ENCODE data around the gene PCSK5. TPM values are rescaled to one million over a fixed set of nuclear protein-coding genes. Genes with fewer than 3 reads are reported as not detected.

Gene PCSK5
- total RNA-seq, 2 experiments from 2014 or later: 0.76 TPM; not detected in 1

DNA sequence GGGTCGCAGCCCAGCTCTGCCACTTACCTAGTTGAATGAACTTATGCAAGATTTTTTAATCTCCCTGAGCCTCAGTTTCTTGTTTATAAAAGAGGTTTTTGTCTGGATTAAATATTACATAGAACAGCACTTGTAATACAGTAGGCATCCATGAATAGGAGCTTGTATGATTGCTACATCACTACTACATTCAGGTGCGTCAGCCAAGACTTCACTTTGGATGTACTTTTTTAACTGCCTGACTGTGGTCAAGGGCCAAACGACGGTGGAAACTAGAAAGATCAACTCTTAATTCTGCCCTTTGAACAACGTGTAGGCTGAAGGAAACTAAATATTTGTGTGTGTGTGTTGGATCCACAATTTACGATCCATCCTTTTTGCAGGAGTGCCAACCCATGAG, 330.9 kb downstream of the PCSK5 start:
- H3K36me3 ChIP-seq (ENCODE audit: insufficient read depth, low read length): no peaks in the 10 kb centered on the region
- CTCF ChIA-PET (ENCODE audit: unreplicated experiment): no interaction called here
- H3K4me2 ChIP-seq (ENCODE audit: low read length): no peak overlapping the region
- no TSS peak for BruUV-seq (replicated peaks)
- no peaks in the 10 kb centered on the region for H3K79me2 ChIP-seq (ENCODE audit: insufficient read depth, low read depth, low read length)
- no peak overlapping the region for H2AFZ ChIP-seq (ENCODE audit: low read length)
- H3K27ac ChIP-seq (ENCODE audit: low read depth, low read length, poor library complexity, severe bottlenecking): no peak overlapping the region
- intact Hi-C loops (cut with micrococcal nuclease; ENCODE audit: unreplicated experiment): no loop called here
- H3K4me3 ChIP-seq (ENCODE audit: low read depth, low read length, poor library complexity, severe bottlenecking): no peak overlapping the region
- no peak for DNase-seq (ENCODE audit: low spot score)
- POLR2A ChIA-PET: no interaction called here
- no peaks in the 10 kb centered on the region for H3K9me3 ChIP-seq (ENCODE audit: low read length)
- H3K9me2 ChIP-seq (ENCODE audit: insufficient read depth, low read length): no peaks in the 10 kb centered on the region
- no peak for TF ChIP-seq EZH2phosphoT487 (IDR thresholded peaks at IDR 0.05; ENCODE audit: borderline replicate concordance, low read depth, low read length)
- TF ChIP-seq, protein P1, sequence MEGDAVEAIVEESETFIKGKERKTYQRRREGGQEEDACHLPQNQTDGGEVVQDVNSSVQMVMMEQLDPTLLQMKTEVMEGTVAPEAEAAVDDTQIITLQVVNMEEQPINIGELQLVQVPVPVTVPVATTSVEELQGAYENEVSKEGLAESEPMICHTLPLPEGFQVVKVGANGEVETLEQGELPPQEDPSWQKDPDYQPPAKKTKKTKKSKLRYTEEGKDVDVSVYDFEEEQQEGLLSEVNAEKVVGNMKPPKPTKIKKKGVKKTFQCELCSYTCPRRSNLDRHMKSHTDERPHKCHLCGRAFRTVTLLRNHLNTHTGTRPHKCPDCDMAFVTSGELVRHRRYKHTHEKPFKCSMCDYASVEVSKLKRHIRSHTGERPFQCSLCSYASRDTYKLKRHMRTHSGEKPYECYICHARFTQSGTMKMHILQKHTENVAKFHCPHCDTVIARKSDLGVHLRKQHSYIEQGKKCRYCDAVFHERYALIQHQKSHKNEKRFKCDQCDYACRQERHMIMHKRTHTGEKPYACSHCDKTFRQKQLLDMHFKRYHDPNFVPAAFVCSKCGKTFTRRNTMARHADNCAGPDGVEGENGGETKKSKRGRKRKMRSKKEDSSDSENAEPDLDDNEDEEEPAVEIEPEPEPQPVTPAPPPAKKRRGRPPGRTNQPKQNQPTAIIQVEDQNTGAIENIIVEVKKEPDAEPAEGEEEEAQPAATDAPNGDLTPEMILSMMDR (conservative IDR thresholded peaks at IDR 0.05; ENCODE audit: low read length): no peak
- H4K20me1 ChIP-seq (ENCODE audit: insufficient read depth, low read length): no peaks in the 10 kb centered on the region
- no peaks in the 10 kb centered on the region for H3K4me1 ChIP-seq (ENCODE audit: insufficient read depth, low read length, poor library complexity, severe bottlenecking)

DNA sequence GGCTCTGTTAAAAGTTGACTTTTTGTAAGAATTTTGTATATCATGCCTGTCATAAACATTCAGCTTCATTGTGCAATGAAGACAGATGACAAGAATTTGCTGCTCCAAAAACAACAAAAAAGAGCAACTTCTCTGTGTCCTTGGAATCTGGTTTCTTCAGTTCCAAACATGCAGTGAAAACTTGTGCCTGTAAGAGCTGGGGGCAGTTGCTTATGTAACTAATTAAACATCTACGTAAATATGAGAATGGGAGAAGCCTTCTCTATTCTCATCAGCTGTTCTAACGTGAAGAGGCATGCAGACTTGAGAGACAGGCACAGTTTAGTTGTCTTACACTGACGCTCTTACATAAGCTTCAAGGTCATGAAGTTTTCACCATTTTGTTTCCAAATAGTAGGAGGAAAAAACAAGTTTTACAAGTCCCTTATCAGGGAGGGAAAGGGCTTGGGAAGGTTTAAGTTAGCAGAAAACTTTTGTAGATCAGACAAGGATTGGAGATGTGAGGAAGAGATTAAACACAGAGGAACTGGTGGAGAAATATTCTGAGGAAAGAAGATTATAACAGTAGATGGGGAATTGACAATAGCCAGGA, 333.4 kb downstream of the PCSK5 start:
- no TSS peak for BruUV-seq (replicated peaks)
- H4K20me1 ChIP-seq (ENCODE audit: insufficient read depth, low read length): no peaks in the 10 kb centered on the region
- DNase-seq (ENCODE audit: low spot score): no peak
- no peak overlapping the region for H3K4me3 ChIP-seq (ENCODE audit: low read depth, low read length, poor library complexity, severe bottlenecking)
- H3K36me3 ChIP-seq (ENCODE audit: insufficient read depth, low read length): no peaks in the 10 kb centered on the region
- no peaks in the 10 kb centered on the region for H3K4me1 ChIP-seq (ENCODE audit: insufficient read depth, low read length, poor library complexity, severe bottlenecking)
- no peaks in the 10 kb centered on the region for H3K9me3 ChIP-seq (ENCODE audit: low read length)
- H3K79me2 ChIP-seq (ENCODE audit: insufficient read depth, low read depth, low read length): no peaks in the 10 kb centered on the region
- no peak overlapping the region for H3K4me2 ChIP-seq (ENCODE audit: low read length)
- H3K27ac ChIP-seq (ENCODE audit: low read depth, low read length, poor library complexity, severe bottlenecking): no peak overlapping the region
- ChIA-PET CTCF (ENCODE audit: unreplicated experiment) (no interaction called here), POLR2A (interaction anchor here (0.7 to 1.0 kb wide), 3 partner anchors 12 to 184 kb away, joined by 3 to 4 read pairs (median 3); no protein-coding TSS in a partner anchor)
- intact Hi-C loops (cut with micrococcal nuclease; ENCODE audit: unreplicated experiment): no loop called here
- H3K9me2 ChIP-seq (ENCODE audit: insufficient read depth, low read length): no peaks in the 10 kb centered on the region
- TF ChIP-seq, protein P1 (conservative IDR thresholded peaks at IDR 0.05; ENCODE audit: low read length): no peak
- TF ChIP-seq EZH2phosphoT487 (IDR thresholded peaks at IDR 0.05; ENCODE audit: borderline replicate concordance, low read depth, low read length): no peak
- H2AFZ ChIP-seq (ENCODE audit: low read length): no peak overlapping the region

DNA sequence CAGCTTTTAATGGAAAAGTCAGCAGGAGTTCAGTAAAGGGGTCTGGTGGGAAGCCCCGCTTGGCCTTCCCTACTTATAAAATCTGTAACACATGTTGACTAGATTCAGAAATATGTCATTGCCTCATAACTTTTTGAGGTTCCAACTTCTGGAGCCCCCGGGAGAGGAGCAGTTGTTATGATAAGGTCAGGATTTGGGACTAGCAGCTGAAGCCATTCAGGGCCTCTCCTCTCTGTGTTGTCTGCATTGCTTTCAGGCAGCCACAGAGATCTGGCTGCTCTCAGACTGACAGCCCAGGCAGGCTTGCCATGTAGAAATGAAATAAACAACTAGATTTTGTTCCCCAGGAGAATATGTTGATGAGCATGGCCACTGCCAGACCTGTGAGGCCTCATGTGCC, 336.7 kb downstream of the PCSK5 start:
- Histone ChIP-seq H4K20me1 (ENCODE audit: insufficient read depth, low read length) (no peaks in the 10 kb centered on the region), H3K9me2 (ENCODE audit: insufficient read depth, low read length) (no peaks in the 10 kb centered on the region), H3K79me2 (ENCODE audit: insufficient read depth, low read depth, low read length) (no peaks in the 10 kb centered on the region), H3K4me3 (ENCODE audit: low read depth, low read length, poor library complexity, severe bottlenecking) (no peak overlapping the region), H3K9me3 (ENCODE audit: low read length) (no peaks in the 10 kb centered on the region), H3K27ac (ENCODE audit: low read depth, low read length, poor library complexity, severe bottlenecking) (no peak overlapping the region), H3K36me3 (ENCODE audit: insufficient read depth, low read length) (no peaks in the 10 kb centered on the region), H3K4me1 (ENCODE audit: insufficient read depth, low read length, poor library complexity, severe bottlenecking) (no peaks in the 10 kb centered on the region), H3K4me2 (ENCODE audit: low read length) (no peak overlapping the region), H2AFZ (ENCODE audit: low read length) (no peak overlapping the region)
- no peak for TF ChIP-seq EZH2phosphoT487 (IDR thresholded peaks at IDR 0.05; ENCODE audit: borderline replicate concordance, low read depth, low read length)
- TF ChIP-seq, protein P1 (conservative IDR thresholded peaks at IDR 0.05; ENCODE audit: low read length): no peak
- CTCF ChIA-PET (ENCODE audit: unreplicated experiment): no interaction called here
- BruUV-seq (replicated peaks): no TSS peak
- POLR2A ChIA-PET: no interaction called here
- intact Hi-C loops (cut with micrococcal nuclease; ENCODE audit: unreplicated experiment): no loop called here
- no peak for DNase-seq (ENCODE audit: low spot score)

All from OCI-LY7 (cell line).